Stimulated activated CD4-positive, alpha-beta T cell treated with anti-CD3 and anti-CD28 coated beads, Interleukin-12 subunit alpha, Interleukin-12 subunit beta, amount 100 ng/mL, for 4 hours (primary cell): ENCODE data around the gene RIMBP2.

Experiments
- DNase-seq: peaks from one replicate; pipeline ENCODE4 v3.0.0-alpha.2; 2020

The RIMBP2 gene

DNA sequence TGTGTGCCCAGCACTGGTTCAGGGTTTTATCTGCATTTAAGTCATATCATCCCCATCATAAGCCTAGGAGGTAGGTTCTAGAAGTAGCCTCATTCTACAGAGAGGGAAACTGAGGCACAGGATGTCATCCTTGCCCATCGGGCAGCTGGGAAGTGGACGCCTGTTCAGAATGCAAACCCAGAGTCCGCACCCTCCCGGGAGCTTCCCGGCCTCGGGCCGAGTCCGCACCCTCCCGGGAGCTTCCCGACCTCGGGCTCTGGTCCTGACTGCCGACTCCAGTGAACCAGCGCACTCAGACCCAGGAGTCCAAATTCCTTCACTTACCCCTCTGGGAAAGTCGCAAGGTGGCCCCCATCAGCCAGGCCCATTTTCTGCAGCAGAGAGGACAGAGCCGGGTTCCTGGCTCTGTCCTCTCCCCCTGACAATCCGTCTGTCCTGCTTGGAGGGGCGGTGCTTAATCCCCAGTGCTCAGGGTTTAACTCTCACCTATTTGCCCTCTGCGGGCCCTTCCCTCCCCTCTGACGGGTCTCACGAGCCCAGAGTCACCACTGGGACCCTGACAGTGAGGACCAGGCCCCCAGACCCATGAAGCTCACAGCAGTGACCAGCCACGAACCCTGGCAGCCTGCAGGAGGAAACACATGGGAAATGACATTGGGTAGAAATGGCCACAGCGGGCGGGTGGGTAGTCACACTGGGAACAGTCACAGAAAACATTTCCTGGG lies 236.5 kb downstream of the RIMBP2 start:
- no peak for DNase-seq

DNA sequence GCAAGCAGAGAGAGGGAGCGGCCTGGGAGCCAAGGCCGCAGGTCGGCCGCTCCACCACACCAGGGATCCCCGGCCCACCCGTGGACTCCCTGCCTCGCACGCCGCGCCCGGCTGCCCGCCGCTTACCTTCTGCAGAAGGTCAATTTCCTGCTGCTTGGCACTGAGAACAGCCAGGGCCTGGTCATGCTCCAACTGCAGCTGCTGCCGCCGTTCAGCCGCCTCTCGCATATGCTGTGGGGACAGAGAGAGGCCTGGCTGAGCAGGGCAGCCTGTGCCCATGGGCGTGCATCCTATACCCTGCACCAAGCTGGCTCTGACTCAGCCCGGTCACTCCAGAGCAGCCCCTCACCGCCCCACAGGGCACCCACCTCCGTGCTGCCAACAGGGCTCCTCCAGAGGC lies 237.3 kb downstream of the RIMBP2 start:
- no peak for DNase-seq

DNA sequence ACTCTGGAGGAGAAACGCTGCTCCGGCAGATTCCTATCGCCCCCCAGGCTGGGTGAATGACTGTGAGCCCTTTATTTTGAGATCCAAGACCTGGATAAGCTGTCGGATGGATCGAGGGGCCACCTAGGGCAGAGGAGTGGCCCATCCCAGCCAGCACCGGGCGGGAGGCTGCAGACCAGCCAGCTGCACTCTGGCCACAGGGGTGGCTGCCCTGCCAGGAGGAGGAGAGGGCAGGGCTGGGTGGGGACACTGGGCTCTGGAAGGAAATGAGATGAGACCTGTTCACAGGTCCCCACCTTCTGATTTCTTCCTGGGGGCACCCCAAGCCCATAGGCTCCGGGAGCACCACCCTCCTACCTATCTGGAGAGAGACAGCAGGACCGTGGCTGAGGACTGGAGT lies 238.4 kb downstream of the RIMBP2 start:
- no peak for DNase-seq

DNA sequence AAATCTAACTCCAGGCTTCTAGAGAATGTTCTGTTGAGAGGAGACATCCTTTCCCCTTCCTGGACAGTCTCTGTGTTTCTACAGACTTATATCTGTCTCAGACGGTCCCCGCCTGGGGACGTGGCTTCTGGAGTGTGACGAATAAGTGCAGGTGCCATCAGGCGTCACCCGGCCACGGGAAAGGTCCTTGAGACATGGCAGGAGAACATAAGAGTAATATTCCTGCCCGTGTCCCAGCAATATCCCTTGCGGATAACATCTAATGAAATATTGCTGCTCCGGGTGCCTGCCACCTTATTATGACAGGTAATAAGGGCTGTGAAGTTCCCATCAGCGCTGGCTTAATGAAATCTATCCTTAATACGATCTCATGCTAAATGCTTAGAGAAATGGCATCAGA lies 238.8 kb downstream of the RIMBP2 start:
- DNase-seq, result no peak

DNA sequence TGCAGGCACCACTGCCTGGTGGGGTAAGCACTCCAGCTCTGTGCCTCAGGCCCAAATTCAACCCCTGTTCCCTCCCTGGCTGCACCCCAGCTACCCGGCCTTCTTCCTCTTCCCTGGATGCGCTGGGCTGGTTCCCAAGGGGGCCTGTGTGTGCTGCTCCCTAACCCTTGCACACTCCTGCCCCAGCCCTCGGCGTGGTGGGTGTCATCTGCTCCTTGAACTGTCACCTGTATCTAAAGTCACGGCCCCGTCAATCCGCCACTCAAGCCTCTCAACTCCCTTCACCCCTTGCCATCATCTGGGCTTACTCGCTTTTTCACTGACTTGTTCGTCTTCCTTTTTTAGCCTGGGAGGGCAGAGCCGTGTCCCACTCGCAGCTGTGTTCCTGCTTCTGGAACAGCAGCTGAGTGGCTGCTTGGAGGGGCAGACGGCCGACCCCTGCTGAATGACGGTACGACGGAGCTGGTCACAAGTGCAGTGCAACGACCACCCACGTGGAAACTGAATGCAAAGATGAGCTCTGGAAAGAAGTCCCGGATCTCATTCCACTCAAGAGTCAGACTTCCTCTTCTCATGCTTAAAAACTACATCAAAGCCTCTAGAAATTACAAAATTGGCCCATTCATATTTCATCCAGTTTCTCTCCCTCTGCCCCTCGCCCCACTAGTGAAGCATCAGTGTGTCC lies 239.5 kb downstream of the RIMBP2 start:
- no peak for DNase-seq

DNA sequence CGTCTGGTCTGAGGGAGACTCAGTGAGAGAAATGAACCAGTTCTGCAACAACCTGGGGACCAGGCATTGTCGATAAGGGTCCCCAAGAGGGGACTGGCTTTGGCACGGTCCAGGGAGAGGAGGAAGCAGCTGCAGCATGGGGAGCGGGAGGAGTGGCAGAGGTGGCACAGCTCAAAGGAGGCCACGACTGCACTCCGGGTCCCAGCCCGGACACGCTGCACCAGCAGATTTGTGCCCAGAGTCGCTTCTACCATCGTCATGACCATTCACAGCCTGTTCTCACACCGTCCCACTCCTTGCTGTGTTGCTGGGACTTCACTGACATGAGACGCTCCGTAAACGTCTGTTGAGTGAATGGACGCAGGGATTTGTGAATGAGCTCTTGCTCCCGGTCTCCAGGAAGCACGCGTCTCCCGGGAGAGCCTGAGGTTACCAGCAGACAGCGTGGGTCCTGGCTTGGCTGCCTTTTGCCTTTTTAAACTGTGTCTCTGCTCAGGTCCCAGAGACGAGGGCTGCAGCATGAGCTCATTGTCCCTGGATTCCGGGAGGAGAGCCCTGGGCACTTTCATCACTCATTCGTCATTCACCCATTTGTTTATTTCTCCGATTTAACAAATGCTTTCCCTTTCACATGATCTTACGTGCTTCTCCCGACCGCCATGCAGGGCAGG lies 241.4 kb downstream of the RIMBP2 start:
- no peak for DNase-seq

DNA sequence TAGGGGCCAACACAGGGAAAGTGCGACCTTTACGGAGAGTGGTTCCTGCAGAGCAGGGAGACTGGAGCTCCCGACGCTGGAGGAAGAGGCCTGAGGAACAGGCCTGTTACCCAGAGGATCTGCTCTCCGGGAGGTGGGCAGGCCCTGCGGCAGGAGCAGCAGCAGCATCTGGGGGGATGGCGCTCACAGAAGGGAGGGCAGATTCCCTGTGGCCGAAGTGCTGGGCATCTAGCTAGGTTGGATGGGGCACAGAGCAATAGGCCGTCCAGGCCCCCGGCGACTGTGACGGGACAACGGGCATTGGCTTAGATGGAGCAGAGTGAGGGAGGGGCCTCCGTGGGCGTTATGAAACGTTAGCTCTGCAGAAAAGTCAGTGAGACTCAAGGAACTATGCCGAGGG lies 242.8 kb downstream of the RIMBP2 start:
- no peak for DNase-seq

DNA sequence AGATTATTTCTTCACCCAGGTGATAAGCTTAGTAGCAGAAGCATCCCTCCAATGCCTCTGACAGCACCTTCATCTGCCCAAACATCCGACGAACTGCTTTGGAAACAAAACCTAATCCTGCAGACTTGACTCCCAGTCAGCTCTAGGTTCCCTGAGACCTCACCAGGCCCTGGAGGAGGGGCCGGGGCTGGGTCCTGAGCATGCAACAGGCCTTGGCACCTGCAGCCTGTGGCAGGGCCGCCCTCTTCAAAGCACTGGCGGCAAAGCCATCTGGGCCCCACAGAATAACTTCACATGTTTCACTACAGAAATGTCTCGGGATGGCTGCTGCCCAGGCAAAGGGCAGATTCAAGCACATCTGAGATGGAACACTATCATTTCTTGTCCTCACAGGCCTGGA lies 245.1 kb downstream of the RIMBP2 start:
- no peak for DNase-seq

DNA sequence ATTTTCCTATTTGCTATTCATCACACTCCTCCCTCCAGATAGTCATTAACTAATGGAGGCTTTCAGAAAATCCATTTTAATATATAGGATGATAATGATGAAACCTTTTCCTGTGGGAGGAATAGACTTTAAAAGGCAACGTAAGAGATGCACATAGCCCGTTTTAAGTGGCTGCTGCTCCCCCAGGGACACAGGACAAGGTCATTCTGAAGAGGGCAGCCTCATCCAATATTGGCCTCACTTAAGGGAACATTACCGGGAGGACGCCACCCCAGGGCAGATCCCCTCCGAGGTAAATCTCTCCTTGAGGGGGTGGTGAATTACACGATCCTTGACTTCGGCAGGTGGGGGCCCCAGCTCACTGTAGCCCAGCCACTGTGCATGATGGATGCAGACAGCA lies 246.5 kb downstream of the RIMBP2 start:
- DNase-seq, result no peak

DNA sequence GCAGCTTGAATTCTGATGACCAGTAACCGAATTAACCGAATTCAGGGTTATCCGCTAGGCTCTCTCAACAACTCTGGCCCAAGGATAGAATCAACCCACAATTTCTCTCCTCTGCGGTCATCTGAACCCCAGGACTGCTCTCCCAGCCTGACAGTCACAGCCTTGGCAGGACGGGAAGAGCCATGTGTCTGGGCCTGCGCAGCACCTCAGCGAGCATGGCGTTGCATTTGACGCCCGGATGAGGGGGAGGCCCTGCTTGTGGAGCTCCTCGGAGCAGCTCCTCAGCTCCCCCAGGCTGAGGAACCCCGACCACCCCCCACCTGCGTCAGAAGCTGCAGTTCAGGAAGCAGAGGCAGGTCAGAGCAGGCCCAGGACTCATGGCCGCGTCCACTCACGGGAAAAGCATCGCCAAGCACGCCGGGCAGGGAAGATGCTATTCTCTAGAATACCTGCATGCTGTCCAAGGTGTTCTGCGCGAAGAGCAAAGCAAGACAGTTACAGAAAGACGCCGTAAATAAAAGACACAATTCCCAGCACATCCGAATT lies 247.3 kb downstream of the RIMBP2 start:
- no peak for DNase-seq

DNA sequence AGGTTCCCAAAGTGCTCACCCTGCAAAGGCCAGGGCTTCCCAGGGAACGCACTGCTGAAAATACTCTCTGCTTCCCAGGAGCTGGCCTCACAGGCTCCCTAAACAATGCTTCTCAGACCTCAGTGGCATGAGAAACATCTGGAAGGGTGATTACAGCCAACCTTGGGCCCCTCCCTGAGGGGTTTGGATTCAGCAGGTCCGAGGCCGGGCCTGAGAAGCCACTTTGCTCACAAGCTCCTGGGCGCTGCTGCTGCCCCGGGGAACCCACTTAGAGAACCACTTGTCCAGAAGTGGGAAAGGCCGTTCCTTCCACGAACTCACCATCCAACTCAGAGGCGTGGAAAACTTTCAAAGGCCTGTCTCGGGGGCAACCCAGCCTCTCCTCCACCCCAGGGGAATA lies 247.9 kb downstream of the RIMBP2 start:
- DNase-seq, result no peak

DNA sequence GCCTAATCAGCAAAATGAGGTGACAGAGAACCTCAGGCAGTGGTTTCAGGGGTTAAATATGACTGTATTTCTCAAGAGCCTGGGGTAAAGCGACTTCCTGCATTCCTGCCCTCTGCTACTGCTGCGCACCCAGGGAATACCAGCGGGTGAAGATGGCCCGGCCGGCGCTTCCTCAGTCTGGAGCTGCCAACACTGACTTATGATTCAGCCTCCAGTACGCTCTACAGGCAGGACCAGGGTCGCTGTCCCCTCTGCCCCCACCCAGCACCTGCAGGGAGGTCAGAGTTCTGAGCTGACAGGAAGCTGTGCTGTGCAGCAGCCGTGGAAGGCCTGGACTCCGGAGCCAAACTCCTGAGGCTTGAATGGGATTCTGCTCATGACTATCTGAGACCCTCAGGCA lies 250.5 kb downstream of the RIMBP2 start:
- DNase-seq, result no peak

DNA sequence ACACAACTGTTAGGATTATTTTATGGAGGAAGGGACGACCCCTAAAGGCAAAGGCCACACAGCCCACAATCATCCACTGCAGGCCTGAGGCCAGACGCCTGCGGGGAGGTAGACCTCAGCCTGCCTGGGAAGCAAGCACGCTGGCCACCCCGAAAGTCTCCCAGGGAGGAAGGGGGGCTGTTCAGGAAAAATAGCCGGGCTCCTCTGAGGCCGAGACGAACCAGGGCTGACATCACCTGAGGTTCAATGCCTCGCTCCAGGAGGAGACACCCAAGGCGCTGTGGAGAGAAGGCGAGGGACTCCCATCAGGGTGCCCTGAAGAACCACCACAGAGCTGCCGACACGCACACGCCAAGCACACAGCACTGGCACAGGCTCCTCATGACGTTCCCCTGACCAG lies 251.1 kb downstream of the RIMBP2 start:
- no peak for DNase-seq

DNA sequence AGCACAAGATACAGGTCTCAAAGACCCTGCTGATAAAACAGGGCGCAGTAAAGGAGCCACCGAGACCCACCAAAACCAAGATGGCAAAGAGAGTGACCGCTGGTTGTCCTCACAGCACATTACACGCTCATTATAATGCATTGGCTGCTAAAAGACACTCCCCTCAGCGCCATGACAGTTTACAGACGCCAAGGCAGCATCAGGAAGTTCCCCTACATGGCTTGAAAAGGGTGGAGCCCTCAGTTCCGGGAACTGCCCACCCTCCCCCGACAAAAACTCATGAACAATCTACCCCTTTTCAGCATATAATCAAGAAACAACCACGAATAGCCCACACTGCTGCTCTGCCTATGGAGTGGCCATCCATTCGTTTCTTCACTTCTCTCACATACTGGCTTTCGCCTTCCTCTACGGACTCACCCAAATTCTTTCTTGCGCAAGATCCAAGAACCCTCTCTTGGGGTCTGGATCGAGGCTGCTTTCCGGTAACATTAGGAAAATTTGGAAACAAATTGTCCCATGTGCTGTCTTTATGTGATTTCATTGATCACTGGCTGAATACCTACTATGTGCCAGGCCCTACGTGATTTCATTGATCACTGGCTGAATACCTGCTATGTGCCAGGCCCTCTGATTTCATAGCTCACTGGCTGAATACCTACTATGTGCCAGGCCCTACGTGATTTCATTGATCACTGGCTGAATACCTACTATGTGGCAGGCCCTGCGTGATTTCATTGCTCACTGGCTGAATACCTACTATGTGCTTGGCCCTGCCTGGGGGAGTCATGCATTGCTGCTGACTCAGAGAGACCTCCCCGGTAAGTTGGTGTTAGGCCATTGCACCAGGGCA lies 252.1 kb downstream of the RIMBP2 start:
- DNase-seq, result no peak

DNA sequence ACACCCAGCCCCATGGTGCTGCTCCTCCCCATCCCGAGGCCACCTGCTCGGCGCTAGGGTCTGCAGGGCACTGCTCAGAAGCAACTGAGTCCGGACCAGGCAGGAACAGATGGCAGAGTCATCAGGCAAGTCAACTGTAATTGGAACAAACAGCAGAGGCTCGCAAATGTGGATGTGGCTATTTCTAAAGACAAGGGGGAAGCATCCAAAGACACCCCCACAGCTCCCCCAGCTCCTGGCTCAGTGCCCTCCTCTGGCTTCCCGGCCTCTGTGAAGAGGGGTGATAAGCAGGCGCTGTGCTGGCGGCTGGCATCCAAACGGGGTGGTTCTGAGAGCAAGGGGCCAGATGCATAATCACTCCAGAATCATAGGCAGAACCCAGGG lies 252.8 kb downstream of the RIMBP2 start:
- DNase-seq, result no peak

DNA sequence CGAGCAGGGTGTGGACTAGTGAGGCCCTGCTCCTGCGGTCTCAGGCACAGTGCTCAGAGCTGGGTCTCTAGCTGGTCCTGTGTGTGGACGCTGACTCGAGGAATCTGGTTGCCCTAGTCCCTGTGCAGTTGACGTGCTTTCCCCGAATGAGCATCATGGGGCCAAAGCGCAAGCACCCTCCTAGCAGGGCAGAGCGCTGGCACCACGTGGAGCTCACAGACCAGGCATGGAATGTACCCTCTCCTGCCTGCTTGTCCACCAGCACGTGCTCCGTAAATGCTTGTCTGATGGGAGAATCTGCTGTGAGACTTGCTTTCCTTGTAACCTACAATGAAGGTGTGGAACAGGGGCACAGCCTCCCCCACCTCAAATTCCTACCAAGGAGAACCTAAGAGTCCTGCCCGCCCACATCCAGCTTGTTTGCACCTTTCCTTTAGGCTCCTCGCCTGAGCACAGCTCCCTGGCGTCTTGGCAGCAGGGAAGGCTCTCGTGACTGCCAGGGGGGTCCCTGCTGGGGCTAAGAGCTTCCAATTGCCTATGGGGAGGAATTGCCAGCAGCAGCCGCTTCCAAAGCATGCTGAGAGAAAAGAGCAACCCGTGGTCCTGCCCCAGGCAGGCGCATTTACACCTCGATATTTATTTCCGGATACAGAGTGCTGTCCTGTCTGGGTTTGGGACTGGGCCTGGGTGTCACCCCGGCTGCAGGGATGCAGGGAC lies 253.4 kb downstream of the RIMBP2 start:
- no peak for DNase-seq

DNA sequence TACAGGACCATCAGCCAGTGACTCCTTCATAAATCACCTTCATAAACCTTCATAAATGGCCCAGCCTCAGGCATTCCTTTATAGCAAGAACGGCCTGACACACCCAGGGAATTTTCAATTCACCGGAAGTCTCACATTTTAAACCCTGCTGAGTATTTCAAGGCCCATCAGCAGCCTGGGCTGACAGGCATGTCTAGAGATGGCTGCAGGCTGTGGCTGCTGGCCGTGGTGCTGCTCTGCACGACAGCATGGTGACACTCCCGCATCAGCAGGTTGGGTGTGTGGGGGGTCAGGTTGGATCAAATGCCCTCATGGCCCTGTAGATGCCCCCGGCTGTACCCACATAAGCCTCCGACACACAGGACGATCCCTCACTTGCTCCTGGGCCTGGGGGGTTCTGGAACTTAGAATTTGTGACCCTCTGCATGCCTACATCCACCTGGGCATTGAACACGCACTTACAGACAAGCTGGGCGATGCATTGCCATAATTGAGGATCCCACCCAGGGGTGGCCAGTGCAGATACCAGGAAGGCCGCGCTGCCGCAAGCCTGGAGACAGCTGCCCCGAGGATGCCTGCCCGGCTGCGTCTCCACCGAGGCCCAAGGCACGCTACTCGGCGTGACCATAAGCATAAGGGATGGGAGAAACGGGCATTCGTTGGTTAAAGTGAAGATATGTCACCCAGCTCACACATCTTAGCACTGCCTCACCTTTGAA lies 254.1 kb downstream of the RIMBP2 start:
- DNase-seq, result no peak

DNA sequence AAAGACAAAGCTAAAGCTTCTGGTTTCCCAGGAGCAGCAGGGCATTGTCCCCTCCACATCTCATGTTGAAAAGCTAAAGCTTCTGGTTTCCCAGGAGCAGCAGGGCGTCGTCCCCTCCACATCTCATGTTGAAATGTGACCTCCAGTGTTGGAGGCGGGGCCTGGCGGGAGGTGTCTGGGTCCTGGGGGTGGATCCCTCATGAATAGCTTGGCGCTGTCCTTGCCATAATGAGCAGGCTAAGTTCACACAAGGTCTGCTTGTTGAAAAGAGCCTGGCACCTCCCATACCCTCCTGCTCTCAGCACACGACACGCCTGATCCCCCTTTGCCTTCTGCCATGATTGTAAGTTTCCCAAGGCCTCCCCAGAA lies 254.7 kb downstream of the RIMBP2 start:
- DNase-seq, result no peak

DNA sequence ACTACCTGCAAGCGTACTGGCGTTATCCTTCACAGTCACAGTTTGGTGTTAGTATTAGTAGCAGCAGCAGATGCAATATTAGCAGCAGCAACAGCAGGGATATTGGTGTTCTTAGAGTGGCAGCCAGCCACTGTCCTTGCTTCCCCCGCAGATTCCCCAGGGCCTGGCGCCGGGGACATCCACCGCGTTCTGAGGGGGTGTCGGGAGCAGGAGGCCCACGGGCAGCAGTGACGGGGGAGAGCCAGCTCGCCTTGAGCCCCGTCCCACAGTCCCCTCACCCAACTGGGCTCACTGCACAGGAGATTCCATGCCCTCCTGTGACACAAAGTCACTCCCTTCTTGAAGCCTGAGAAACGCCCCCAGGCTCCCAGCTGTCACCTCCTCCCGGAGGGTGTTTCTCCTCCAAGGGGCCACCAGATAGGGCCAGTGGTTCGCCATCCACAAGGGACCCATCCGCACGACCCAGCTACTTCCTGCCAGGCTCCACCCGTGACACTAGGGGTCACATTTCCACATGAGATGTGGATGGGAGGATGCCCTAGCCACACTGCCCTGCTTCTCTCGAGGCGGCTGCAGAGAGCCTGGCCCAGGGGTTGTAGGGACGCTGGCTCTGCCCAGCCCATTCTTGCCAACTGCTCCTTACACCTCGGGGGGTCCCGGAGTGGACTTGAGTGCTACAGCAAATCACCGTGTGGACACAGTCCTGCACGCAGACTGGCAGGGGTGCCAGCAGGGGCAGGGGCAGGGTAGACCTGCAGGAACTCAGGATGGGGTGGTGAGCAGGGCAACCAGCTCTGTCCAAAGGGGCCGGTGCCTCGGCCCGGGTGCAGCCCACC lies 255.3 kb downstream of the RIMBP2 start:
- no peak for DNase-seq

DNA sequence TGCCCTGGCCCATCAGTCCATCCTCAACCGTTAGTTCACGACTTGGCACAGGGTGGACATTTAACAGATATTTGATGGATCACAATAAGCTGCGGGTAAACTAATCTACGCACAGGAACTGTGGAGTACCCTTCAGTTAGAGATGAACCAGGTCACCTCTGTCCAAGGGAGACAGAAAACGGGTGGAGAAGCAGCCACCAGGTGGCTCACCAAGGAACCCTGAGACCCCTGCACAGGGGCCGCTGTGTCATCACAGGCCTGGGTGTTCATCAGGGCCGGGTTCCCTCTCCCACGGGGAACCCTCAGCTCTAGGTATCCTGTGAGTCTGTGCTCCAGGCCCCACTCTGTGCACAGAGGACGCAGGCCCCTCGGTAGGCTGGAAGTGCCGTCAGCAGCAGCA lies 256.2 kb downstream of the RIMBP2 start:
- no peak for DNase-seq

DNA sequence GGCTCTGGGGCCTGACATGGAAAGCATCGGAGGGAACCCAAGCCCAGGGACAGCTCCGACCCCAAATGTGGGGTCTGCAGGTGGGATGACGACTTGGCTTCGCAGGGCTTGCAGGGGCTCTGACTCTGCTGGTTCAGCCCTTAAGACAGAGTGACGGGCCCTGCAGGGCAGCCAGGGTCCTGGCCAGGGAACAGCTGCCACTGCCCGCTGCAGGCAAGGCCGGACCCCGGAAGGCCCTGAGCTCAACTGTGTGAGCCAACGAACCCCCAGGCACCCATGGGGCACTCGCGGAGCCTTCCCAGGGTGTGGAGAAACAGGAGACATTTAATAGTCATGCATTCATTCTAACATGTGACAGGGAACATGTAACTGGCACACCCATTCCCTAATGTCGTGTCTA lies 257.8 kb downstream of the RIMBP2 start:
- DNase-seq, result no peak
